ENCODE measurements around the gene SAC3D1.

- no peak for TF ChIP-seq CTCF (IDR thresholded peaks at IDR 0.05; ENCODE audit: insufficient read depth, low read length, poor library complexity, severe bottlenecking)
- no peak for TF ChIP-seq EZH2phosphoT487 (conservative IDR thresholded peaks at IDR 0.05; ENCODE audit: low read length)
These were observed 37.7 kb upstream of the SAC3D1 start for GRCh38 chr11:65003282-65003681.
